ENCODE measurements around the gene PDCD2L.
"Not testable (repeated sequence)": the region's sequence is repeated elsewhere in the genome, so short reads cannot be mapped to it uniquely, and the experiment has no call there.

Gene PDCD2L

DNA sequence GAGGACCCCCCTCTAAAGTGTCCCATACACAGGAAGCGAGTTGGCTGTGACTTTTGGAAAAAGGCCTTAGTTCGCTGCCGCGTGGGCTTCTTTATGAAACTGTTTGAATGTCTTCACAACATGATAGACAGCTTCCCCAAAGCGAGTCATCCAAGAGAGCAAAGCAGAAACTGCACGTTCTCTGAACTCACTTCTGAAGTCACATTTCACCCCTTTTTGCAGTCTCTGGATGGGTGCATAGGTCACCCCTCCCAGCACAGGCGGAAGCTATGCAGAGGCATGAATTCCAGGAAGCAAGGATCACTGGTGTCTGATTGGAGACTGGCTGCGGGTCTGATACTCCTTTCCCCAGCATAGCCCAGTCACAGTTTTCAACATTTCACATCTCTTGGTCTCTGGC, 28.6 kb upstream of the PDCD2L start:
- no peak for DNase-seq

DNA sequence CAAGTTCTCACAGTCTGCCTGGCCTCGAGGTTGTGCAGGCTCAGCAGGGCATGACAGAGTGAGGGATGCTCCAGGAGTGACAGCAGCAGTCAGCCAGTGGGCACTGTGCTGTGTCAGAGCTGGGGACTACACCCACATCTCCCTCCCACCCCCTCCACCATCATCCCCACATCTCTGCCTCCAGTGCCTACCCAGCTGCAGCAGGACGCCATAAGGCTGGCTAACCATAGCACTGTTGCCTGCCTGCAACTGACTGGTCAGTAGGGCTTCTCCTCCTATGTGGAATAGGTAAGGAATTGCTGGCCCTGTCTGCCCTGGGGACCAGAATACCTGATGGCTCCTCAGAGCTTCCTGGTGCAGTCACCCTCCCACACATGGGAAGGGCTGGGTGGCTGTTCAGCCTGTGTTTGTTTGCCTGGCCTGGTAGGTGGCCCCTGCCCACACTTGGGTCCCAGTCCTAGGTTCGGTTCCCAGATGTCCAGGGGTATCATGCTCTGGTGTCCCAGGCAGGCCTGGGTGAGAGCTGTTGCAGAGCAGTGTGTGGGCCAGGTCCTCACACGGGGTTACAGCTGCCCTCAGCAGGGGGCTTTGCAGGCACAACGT, 23.5 kb upstream of the PDCD2L start:
- DNase-seq = no peak

DNA sequence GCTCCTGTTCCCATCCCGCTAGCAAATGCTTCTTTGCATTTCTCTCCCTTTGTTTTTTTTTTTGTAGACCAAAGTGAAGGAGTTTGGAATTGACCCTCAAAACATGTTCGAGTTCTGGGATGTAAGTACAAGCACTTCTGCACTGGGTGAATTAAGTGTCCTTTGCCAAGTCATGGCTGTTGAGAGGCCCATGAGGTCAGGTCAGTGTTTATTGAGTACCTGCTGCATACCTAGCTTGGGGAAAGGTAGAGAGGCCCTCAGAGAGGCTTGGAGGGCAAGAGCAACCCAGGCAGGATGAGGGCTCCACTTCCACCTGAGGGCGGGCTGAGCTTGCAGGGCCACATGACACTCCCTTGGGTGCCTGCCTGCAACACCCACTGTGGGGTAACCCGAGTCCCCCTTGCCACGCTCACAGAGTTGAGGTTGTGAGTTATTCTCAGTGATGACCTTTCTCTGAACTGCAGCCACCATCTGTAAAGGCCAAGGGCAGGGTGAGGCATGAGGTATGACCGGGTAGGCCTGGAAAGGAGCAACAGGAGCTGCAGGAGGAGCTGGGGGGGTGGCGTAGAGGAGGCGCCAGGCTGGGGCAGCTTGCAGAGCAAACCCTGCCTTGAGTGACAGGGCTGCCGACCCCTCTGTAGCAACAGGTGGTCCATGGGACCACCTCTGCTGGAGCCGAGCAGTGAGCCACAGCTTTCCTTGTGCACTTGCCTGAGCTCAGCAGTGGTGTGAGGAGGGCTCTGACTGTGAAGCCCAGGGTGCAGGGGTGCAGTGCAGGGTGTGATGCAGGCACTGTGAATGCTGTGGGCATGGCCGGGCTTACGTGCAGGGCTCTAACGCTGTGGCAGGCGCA, 22.6 kb upstream of the PDCD2L start:
- no peak for DNase-seq

DNA sequence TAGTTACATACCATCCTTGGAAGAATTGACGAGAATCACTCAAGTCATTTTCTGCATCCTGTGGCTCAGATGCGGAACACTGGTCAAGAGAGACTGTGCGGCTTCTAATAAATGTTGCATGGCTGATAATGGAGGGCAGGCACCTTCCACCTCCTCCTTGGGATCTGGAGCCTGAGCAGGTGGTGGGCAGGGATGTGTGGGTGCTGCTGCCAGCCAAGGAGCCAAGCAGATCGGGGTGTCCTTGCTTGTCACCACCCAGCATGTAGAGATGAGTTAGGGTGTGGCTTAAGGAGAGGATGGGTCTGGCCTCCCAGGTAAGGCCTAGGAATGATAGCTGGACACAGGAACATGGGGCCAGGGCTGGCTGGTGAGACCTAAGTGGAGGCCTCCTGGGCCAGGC, 21.7 kb upstream of the PDCD2L start:
- DNase-seq = no peak

DNA sequence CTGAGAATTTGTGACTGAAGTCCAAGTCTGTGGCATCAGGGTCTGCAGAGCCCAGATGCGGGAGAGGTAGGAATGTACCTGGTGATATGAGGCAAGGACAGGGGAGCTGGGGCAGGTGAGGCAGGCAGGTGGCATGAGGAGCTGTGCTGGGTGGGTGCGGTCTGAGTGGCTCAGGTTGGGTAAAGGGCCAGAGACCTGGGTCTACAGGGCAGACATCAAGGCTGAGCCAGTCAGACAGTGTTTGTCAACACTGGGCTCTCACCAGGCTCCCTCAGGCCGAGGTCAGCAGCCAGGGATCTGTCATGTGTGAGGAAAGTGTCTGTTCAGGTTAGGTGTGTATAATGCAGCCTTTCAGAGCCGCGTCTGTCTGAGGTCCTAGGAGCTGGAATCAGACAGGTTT, 20.6 kb upstream of the PDCD2L start:
- no peak for DNase-seq

DNA sequence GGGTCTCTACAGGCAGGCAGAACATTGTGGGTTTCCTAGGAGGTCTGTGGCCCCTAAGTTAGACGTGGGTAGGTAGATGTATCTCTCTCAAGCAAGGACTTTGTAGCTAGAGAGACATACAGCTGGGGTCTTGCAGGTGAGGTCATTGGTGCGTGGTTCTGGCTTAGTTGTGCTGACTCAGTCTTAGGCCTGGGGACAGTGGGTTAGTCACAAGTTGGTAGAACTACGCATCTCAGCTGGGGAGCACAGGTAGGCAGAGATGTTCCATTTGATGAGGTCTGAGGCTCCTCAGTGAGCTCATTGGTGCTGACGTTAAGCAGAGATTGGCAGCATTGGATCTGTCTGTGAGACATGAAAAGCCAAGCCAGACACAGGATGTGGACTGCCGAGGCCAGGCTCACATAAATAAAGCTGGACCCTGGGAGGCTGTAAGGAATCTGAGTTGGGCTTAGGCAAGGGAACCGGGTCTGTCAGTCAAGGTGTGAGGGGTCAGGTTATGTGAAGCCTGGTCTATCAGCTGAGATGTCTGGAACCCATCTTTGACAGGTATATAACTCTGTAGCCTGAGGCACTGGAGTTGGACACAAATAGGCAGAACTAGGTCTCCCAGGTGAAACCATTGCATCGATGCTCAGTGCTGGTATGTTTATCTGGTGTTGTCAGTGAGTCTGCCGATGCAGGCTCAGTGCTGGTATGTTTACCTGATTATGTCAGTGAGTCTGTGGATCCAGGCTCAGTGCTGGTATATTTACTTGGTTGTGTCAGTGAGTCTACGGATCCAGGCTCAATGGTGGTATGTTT, 17.4 kb upstream of the PDCD2L start:
- DNase-seq = no peak

DNA sequence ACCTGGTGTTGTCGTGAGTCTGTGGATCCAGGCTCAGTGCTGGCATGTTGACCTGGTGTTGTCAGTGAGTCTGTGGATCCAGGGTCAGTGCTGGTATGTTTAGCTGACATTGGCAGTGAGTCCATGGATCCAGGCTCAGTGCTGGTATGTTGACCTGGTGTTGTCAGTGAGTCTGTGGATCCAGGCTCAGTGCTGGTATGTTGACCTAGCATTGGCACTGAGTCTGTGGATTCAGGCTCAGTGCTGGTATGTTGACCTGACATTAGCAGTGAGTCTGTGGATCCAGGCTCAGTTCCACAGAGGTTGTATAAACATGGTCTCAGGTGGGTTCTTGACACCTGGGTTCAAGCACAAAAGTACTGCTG, 16.8 kb upstream of the PDCD2L start:
- DNase-seq = no peak

DNA sequence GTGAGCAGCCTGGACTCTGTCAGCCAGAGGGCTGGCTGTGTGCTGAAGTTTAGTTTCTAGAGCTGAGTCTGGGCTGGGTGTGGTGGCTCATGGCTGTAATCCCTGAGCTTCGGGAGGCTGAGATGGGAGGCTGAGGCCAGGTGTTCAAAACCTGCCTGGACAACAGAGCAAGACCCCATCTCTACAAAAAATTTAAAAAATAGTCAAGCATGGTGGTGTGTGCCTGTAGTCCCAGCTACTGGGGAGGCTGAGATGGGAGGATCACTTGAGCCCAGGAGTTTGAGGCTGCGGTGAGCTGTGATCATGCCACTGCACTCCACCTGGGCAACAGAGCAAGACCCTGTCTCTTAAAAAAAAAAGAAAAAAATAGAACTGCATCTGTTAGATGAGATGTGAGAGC, 15.5 kb upstream of the PDCD2L start:
- not testable (repeated sequence) for DNase-seq

DNA sequence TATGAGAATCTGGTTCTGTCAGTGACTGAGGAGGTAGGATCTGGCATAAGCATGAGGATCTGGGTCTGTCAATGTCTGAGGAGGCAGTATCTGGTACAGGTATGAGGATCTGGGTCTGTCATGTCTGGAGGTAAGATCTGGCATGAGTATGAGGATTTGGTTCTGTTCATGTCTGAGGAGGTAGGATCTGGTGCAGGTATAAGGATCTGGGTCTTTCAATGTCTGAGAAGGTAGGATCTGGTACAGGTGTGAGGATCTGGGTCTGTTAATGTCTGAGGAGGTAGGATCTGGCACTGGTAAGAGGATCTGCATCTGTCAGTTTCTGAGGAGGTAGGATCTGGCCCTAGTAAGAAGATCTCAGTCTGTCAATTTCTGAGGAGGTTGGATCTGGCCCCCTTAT, 12.4 kb upstream of the PDCD2L start:
- DNase-seq = no peak

DNA sequence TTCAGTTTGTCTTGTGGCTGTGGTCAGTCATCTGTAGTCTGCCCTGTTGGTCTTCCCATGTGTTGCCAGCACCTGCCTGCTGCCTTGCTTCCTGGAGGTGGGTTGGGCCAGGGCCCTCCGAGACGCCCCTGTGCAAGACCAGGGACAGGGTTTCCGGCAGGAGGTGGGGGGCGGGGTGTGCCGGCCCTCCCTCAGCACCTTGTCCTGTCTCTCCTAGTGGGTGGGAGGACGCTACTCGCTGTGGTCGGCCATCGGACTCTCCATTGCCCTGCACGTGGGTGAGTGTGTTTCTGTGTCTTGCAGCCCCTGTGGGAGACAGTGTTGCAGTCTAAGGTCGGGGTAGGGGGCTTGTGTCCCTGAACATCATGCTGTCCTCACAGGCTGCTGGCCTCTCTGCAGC, 11.2 kb upstream of the PDCD2L start:
- no peak for DNase-seq

DNA sequence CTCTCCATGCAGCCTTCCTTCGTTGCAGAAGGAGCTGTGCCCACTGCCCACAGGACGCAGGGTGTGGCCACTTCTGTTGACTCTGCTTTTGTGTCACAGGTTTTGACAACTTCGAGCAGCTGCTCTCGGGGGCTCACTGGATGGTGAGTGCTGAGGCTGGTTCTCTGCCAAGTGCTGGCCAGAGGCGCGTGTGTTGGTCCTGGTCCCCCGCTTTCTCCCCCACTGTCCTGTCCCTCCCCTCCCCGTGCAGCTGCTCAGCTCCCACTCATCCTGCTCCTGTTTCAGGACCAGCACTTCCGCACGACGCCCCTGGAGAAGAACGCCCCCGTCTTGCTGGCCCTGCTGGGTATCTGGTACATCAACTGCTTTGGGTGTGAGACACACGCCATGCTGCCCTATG, 10.6 kb upstream of the PDCD2L start:
- DNase-seq = no peak

DNA sequence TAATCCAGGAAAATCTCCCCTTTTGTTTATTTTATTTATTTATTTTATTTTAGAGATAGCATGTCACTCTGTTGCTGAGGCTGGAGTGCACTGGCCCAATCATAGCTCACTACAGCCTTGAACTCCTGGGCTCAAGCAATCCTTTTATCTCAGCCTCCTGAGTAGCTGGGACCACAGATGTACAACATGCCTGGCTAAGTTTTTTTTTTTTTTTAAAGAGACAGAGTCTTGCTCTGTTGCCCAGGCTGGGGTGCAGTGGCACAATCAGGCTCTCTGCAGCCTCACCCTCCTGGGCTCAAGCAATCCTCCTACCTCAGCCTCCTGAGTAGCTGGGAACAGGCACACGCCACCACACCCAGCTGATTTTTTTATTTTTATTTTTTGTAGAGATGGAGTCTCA, 6.3 kb upstream of the PDCD2L start:
- no peak for DNase-seq

DNA sequence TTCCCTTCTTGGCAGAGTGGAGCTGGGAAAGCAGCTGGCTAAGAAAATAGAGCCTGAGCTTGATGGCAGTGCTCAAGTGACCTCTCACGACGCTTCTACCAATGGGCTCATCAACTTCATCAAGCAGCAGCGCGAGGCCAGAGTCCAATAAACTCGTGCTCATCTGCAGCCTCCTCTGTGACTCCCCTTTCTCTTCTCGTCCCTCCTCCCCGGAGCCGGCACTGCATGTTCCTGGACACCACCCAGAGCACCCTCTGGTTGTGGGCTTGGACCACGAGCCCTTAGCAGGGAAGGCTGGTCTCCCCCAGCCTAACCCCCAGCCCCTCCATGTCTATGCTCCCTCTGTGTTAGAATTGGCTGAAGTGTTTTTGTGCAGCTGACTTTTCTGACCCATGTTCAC, 4.3 kb upstream of the PDCD2L start:
- DNase-seq = no peak

DNA sequence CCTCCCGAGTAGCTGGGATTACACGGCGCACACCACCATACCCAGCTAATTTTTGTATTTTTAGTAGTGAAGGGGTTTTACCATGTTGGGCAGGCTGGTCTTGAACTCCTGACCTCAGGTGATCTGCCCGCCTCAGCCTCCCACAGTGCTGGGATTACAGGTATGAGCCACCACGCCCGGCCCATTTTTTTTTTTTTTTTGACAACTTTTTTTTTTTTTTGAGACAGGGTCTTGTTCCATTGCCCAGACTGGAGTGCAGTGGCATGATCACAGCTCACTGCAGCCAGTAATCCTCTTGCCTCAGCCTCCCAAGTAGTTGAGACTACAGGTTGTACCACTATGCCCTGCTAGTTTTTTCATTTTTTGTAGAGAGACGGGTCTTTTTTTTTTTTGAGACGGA, 3.4 kb upstream of the PDCD2L start:
- DNase-seq = not testable (repeated sequence)

DNA sequence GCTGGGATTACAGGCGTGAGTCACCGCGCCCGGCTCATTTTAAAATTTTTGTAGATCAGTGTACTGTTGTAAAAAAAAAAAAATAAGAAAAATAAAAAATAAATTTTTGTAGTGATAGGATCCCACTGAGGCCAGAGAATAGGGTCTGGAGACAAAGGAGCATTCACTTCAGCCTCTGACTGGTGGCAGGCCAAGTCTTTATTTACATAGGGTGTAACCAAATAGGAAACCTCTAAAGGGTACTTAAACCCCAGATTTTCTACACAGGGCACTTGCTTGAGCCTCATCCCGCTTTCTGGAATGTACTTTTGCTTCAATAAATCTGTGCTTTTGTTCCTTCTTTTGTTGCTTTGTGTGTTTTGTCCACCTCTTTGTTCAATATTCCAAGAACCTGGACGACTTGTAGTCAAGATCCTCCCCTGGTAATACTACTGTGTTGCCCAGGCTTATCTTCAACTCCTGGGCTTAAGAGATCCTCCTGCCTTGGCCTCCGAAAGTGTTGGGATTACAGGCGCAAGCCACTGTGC, 2.1 kb upstream of the PDCD2L start:
- DNase-seq = no peak

DNA sequence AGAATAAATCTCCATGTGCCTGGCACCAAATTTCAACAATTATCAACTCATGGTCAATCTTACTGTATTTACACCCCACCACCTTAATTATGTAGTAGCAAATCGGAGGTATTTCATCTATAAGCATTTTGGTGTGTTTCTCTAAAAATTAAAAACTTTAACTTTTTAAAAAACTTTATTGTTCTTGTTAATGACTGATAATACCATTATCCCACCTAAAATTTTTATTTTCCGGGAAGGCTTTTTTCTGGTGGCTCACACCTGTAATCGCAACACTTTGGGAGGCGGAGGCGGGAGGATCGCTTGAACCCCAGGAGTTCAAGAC, 453 bp upstream of the PDCD2L start:
- DNase-seq = no peak

DNA sequence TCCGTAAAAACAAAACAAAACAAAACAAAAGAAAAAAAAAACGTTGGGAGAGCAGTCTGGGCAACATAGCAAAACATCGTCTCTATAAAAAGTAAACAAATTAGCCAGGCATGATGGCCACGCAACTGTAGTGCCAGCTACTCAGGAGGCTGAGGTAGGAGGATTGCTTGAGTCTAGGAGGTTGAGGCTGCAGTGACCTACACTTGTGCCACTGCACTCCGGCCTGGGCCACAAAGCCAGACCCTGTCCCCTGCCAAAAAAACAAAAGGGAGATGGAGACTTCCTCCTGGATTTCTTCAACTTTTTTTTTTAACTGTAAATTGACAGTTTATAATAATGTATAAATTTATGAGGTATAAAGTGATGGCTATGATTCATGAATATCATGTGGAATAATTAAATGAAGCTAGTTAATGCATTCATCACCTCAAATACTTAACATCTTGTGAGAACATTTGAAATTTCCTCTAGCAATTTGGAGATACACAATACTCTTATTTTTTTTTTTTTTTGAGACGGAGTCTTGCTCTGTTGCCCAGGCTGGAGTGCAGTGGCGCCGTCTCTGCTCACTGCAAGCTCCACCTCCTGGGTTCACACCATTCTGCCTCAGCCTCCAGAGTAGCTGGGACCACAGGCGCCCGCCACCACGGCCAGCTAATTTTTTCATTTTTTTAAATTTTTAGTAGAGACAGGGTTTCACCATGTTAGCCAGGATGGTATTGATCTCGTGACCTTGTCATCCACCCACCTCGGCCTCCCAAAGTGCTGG, 1.9 kb downstream of the PDCD2L start:
- DNase-seq = no peak

DNA sequence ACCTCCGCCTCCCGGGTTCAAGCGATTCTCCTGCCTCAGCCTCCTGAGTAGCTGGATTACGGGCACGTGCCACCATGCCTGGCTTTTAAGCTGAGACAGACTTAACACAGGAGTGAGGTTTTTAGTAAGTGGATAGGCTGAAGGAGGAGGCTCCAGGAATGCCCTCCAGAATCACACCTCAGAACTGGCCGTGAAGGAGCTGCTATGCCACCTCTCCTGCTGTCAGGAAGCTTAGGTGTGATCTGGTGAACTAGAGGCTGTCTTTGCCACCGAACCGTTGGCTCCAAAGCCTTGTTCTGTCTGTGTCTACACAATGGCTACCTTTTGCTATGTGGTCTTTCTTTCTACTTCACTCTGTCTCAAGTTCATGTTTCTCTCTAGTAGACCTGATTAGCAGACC, 4.2 kb downstream of the PDCD2L start:
- DNase-seq = no peak

DNA sequence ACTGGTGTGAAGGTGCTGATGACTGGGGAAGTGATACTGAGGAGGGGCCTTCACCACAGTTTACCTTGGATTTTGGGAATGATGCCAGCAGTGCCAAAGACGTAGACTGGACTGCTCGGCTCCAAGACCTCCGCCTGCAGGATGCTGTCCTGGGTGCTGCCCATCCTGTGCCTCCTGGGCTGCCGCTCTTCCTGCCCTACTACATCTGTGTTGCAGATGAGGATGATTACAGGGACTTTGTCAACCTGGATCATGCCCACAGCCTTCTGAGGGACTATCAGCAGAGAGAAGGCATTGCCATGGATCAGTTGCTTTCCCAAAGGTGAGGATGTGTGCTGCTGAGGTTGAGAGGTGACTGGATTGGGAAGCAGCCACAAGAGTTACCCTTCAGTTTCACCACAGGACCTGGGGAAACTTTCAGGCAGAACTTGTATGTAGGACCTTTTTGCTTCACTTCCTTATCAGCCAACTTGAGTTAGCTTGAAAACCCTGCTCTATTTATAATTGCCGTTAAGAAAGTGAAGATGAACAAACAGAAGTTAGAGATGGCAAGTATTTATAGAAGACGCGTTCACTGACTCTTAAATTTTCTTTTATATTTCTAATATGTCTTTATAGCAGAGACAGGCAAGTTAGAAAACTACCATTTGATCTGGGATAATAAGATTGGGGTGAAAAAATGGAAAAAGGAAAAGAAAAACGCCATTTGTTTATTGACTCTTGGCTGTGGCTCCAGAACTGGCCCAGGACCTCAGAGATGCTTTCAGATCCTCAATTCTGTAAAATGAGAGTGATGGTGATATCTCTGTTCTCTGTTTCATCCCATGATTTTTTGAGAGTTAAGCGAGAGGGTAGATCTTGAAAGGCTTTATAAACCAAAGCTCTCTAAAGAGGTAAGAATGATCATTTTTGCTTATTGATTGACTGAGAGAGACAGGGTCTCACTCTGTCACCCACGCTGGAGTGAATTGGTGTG, 5.3 kb downstream of the PDCD2L start:
- DNase-seq = no peak

DNA sequence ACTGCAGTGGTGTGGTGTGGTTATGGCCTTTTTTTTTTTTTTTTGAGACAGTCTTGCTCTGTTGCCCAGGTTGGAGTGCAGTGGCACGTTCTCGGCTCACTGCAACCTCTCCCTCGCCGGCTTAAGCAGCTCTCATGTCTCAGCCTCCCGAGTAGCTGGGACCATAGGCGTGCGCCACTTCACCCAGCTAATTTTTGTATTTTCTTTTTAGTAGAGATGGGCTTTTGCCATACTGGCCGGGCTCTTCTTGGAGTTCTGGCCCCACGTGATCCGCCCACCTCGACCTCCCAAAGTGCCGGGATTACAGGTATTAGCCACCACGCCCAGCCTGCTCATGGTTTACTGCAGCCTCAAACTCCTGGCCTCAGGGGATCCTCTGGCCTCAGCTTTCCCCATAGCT, 7.0 kb downstream of the PDCD2L start:
- no peak for DNase-seq

DNA sequence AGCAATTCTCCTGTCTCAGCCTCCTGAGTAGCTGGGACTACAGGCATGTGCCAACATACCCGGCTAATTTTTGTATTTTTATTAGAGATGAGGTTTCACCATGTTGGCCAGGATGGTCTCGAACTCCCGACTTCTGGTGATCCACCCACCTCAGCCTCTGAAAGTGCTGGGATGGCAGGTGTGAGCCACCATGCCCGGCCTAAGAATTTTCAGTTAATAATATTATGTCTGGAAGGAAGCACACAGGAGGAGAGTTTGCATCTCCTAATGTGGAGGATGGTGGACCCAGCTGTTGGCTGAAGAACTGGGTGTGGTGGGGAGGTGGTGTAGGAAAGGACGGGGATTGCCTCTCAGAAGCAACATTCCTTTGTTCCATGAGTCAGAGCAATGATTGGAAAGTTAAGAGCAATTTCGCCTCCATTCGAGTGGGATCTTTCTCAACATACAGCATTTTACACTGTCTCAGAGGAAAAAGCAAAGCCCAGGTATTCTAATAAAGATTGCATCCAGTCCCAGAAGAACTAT, 11.9 kb downstream of the PDCD2L start:
- DNase-seq = no peak

DNA sequence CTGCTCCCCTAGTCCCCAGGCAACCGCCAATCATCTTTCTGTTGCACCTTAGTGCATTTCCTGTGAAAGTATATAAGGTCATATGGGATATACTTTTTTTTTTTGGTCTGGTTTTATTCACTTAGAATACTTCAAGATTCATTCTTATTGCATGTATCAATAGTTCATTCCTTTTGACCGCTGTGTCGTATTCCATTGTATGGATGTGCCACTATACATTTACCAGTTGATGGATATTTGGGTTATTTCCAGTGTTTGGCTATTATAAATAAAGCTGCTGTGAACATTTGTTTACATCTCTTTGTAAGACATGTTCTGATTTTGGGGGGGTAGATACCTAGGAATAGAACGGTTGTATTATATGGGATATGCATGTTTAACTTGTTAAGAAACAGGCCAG, 14.1 kb downstream of the PDCD2L start:
- no peak for DNase-seq
